ENCODE data around the gene XXYLT1. TPM values are rescaled to one million over a fixed set of nuclear protein-coding genes. Genes with fewer than 3 reads are reported as not detected.
A peak's percentile ranks its signal among the peaks of the same experiment; 100 is the strongest.

Gene XXYLT1
- total RNA-seq, 1 experiment from 2014 or later, result 23.4 TPM

GRCh38 chr3:195240171-195240701 lies 30.7 kb downstream of the XXYLT1 start (continued):
- TF ChIP-seq ETV6 (CRISPR knock-in tag; IDR thresholded peaks at IDR 0.05), result no peak
- TF ChIP-seq CREM (CRISPR knock-in tag; IDR thresholded peaks at IDR 0.05), result no peak
- no peak for TF ChIP-seq ZMAT4 (CRISPR knock-in tag; IDR thresholded peaks at IDR 0.05)
- no peak for TF ChIP-seq CBFB (CRISPR knock-in tag; IDR thresholded peaks at IDR 0.05; ENCODE audit: low read depth)
- TF ChIP-seq USF1 (CRISPR knock-in tag; IDR thresholded peaks at IDR 0.05), result no peak

- CTCF ChIA-PET, result interaction anchor here (1.9 kb wide), 1 partner anchor 557 kb away, joined by 4 read pairs; no protein-coding TSS in a partner anchor
- DNase-seq (ENCODE audit: low spot score), result no peak
Measured at GRCh38 chr3:195239121-195239520, 31.8 kb downstream of the XXYLT1 start.

GRCh38 chr3:195238586-195239118 lies 32.3 kb downstream of the XXYLT1 start:
- CTCF ChIA-PET, result interaction anchor here (0.6 to 1.9 kb wide), 3 partner anchors 14 to 556 kb away, joined by 3 to 4 read pairs (median 3); no protein-coding TSS in a partner anchor
- ATAC-seq, result no peak
- no peaks in the 10 kb centered on the region; the same call in 1 of the 2 replicates for H3K27me3 Mint-ChIP-seq (ENCODE audit: low read depth)
- H3K4me3 Mint-ChIP-seq, result no peak overlapping the region
- POLR2A ChIA-PET, result no interaction called here
- peaks cover 35% of the 10 kb centered on the region for H3K4me1 Mint-ChIP-seq
- H3K27ac Mint-ChIP-seq, result 0 out of 2 replicates have a peak overlapping the region, but pooled peaks have one; percentile 9
- H3K9me3 Mint-ChIP-seq, result peaks cover 23% of the 10 kb centered on the region
- peaks cover 35% of the 10 kb centered on the region for H3K36me3 Mint-ChIP-seq
- no peak for DNase-seq (ENCODE audit: low spot score)
- TF ChIP-seq MXD4 (CRISPR knock-in tag; IDR thresholded peaks at IDR 0.05; ENCODE audit: borderline replicate concordance) (no peak), STAT6 (CRISPR knock-in tag; conservative IDR thresholded peaks at IDR 0.05; ENCODE audit: low read depth) (no peak), TCF7 (CRISPR knock-in tag; IDR thresholded peaks at IDR 0.05; ENCODE audit: low read depth) (no peak), ATF1 (CRISPR knock-in tag; IDR thresholded peaks at IDR 0.05) (no peak), ZNF232 (CRISPR knock-in tag; IDR thresholded peaks at IDR 0.05) (no peak), OVOL2 (CRISPR knock-in tag; IDR thresholded peaks at IDR 0.05; ENCODE audit: borderline replicate concordance) (no peak), FOXP1 (CRISPR knock-in tag; IDR thresholded peaks at IDR 0.05; ENCODE audit: borderline replicate concordance) (no peak), ZNF138 (CRISPR knock-in tag; conservative IDR thresholded peaks at IDR 0.05) (no peak)

More at GRCh38 chr3:195239121-195239520, 31.8 kb downstream of the XXYLT1 start:
- Mint-ChIP-seq H3K4me1 (peaks cover 35% of the 10 kb centered on the region), H3K36me3 (peaks cover 35% of the 10 kb centered on the region), H3K4me3 (no peak overlapping the region), H3K9me3 (peaks cover 22% of the 10 kb centered on the region), H3K27ac (no peak overlapping the region), H3K27me3 (ENCODE audit: low read depth) (no peaks in the 10 kb centered on the region; the same call in 1 of the 2 replicates)
- TF ChIP-seq ZNF317 (CRISPR knock-in tag; IDR thresholded peaks at IDR 0.05; ENCODE audit: borderline replicate concordance, low read depth) (no peak), USF1 (CRISPR knock-in tag; IDR thresholded peaks at IDR 0.05) (no peak), MXD4 (CRISPR knock-in tag; IDR thresholded peaks at IDR 0.05; ENCODE audit: borderline replicate concordance) (no peak), MYBL2 (CRISPR knock-in tag; IDR thresholded peaks at IDR 0.05) (no peak), NR1H2 (CRISPR knock-in tag; IDR thresholded peaks at IDR 0.05) (no peak), ZMAT4 (CRISPR knock-in tag; IDR thresholded peaks at IDR 0.05) (no peak), NR2C2 (CRISPR knock-in tag; IDR thresholded peaks at IDR 0.05) (no peak), PRDM15 (CRISPR knock-in tag; IDR thresholded peaks at IDR 0.05) (no peak)
- ATAC-seq, result no peak
- POLR2A ChIA-PET, result no interaction called here

All from WTC11 (cell line).